OCI-LY7 (cell line): Measurements from ENCODE around the gene C9orf57. TPM values are rescaled to one million over a fixed set of nuclear protein-coding genes. Genes with fewer than 3 reads are reported as not detected.
"Not testable (repeated sequence)": the region's sequence is repeated elsewhere in the genome, so short reads cannot be mapped to it uniquely, and the experiment has no call there.

Experiments used
- BruUV-seq: library from RNA; stranded (reverse); fragments of 400-500 nt; replicated peaks from 2 replicates; lab custom pipeline; 2021; lab: Mats Ljungman, UMichigan
- CTCF ChIA-PET: fragments of 300-600 bp; sonication (Branson Sonifier 250); formaldehyde crosslinking; loops from one replicate; lab custom pipeline; 2022; ENCODE audit warnings: antibody characterized with exemption; ENCODE audit not compliant: unreplicated experiment; lab: Charles Lee
- POLR2A ChIA-PET: fragments of 300-600 bp; sonication (Branson Sonifier 250); formaldehyde crosslinking; loops from one replicate; lab custom pipeline; 2022; ENCODE audit warnings: antibody characterized with exemption; lab: Charles Lee
- DNase-seq: peaks from one replicate; pipeline ENCODE4 v3.0.0-alpha.2; 2015; ENCODE audit warnings: low spot score
- H2AFZ ChIP-seq: fragments of 200-600 bp; sonication (generic), shearing (Covaris generic); 2 replicates; pipeline ENCODE4 v1.6.1; 2014; ENCODE audit warnings: mild to moderate bottlenecking, antibody characterized with exemption, low read length, moderate library complexity
- H3K27ac ChIP-seq: fragments of 200-600 bp; sonication (generic); 2 replicates; pipeline ENCODE4 v1.5.1; 2014; ENCODE audit warnings: mixed run types, low read depth, mild to moderate bottlenecking, moderate library complexity, low read length, inconsistent platforms; ENCODE audit not compliant: poor library complexity, severe bottlenecking
- H3K36me3 ChIP-seq: fragments of 200-600 bp; sonication (generic); 2 replicates; pipeline ENCODE4 v1.6.1; 2014; ENCODE audit warnings: mild to moderate bottlenecking, antibody characterized with exemption, low read length, moderate library complexity, mixed read lengths; ENCODE audit not compliant: insufficient read depth
- H3K4me1 ChIP-seq: fragments of 200-600 bp; sonication (generic); 2 replicates; pipeline ENCODE4 v1.5.1; 2014; ENCODE audit warnings: mild to moderate bottlenecking, low read length; ENCODE audit not compliant: insufficient read depth, poor library complexity, severe bottlenecking
- H3K4me2 ChIP-seq: fragments of 200-600 bp; sonication (generic); 2 replicates; pipeline ENCODE4 v1.6.1; 2014; ENCODE audit warnings: mild to moderate bottlenecking, low read length
- H3K4me3 ChIP-seq: fragments of 200-600 bp; sonication (generic); 2 replicates; pipeline ENCODE4 v1.5.1; 2014; ENCODE audit warnings: mild to moderate bottlenecking, low read depth, low read length; ENCODE audit not compliant: poor library complexity, severe bottlenecking
- H3K79me2 ChIP-seq: fragments of 200-600 bp; sonication (generic); 2 replicates; pipeline ENCODE4 v1.6.1; 2016; ENCODE audit warnings: low read depth, mild to moderate bottlenecking, low read length, moderate library complexity, mixed read lengths; ENCODE audit not compliant: insufficient read depth
- H3K9me2 ChIP-seq: fragments of 200-600 bp; sonication (generic); 2 replicates; pipeline ENCODE4 v1.6.1; 2016; ENCODE audit warnings: mild to moderate bottlenecking, low read length, mixed read lengths; ENCODE audit not compliant: insufficient read depth
- H3K9me3 ChIP-seq: fragments of 200-600 bp; sonication (generic); 2 replicates; pipeline ENCODE4 v1.6.1; 2014; ENCODE audit warnings: mild to moderate bottlenecking, mixed run types, low read length, mixed read lengths
- H4K20me1 ChIP-seq: fragments of 200-600 bp; sonication (generic); 2 replicates; pipeline ENCODE4 v1.6.1; 2014; ENCODE audit warnings: mild to moderate bottlenecking, antibody characterized with exemption, low read length, moderate library complexity, mixed read lengths; ENCODE audit not compliant: insufficient read depth
- EZH2phosphoT487 ChIP-seq: fragments of 200-600 bp; sonication (generic); IDR thresholded peaks from 2 replicates; pipeline ENCODE4 v1.6.1; 2018; ENCODE audit warnings: low read depth, borderline replicate concordance, mild to moderate bottlenecking, mixed run types, antibody characterized with exemption, low read length, moderate library complexity, mixed read lengths
- intact Hi-C: fragments of 100-400 bp; cut with micrococcal nuclease; formaldehyde crosslinking; loops from one replicate; pipeline ENCODE4 v1.10.0; 2022; ENCODE audit not compliant: unreplicated experiment
- total RNA-seq, 2 experiments: library from RNA; depleted of rRNA in 1 of 2; stranded (reverse); fragments of >200 nt in 1 of 2; shearing (Covaris generic) in 1 of 2; gene quantifications; 2 replicates each; pipeline ENCODE4 v1.2.3, GENCODE V29; 2014 to 2022
- TF ChIP-seq, protein P1 (sequence below): fragments of 200-600 bp; sonication (generic); conservative IDR thresholded peaks from 2 replicates; pipeline ENCODE4 v1.5.1; 2014; ENCODE audit warnings: mild to moderate bottlenecking, antibody characterized with exemption, low read length, moderate library complexity, mixed read lengths

C9orf57 gene
- total RNA-seq, 2 experiments from 2014 or later, result not detected

DNA sequence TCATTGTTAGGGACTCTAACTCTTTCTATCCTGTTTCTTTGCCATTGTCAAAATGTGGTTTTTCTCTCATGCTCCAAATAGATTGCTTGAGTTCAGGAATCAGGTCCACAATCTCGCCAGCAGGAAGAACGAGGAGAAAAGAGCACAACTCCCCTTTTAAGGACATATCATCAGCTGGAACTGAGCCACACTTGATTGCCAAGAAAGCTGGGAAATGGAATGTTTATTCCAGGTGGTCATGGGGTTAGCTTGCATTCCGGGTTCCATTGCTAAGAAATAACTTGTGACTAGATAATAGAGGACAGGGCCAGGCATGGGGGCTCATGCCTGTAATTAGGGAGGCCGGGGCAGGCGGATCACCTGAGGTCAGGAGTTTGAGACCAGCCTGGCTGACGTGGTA lies 32.4 kb upstream of the C9orf57 start:
- BruUV-seq, result no TSS peak
- ChIA-PET CTCF (no interaction called here), POLR2A (interaction anchor here (0.9 kb wide), 1 partner anchor 9 kb away, joined by 4 read pairs; no protein-coding TSS in a partner anchor)
- Histone ChIP-seq H3K36me3 (no peaks in the 10 kb centered on the region), H2AFZ (no peak overlapping the region), H3K4me2 (no peak overlapping the region), H3K9me3 (no peaks in the 10 kb centered on the region), H4K20me1 (no peaks in the 10 kb centered on the region), H3K4me3 (no peak overlapping the region), H3K9me2 (no peaks in the 10 kb centered on the region), H3K79me2 (no peaks in the 10 kb centered on the region), H3K27ac (no peak overlapping the region), H3K4me1 (no peaks in the 10 kb centered on the region)
- TF ChIP-seq EZH2phosphoT487, result no peak
- TF ChIP-seq, protein P1, sequence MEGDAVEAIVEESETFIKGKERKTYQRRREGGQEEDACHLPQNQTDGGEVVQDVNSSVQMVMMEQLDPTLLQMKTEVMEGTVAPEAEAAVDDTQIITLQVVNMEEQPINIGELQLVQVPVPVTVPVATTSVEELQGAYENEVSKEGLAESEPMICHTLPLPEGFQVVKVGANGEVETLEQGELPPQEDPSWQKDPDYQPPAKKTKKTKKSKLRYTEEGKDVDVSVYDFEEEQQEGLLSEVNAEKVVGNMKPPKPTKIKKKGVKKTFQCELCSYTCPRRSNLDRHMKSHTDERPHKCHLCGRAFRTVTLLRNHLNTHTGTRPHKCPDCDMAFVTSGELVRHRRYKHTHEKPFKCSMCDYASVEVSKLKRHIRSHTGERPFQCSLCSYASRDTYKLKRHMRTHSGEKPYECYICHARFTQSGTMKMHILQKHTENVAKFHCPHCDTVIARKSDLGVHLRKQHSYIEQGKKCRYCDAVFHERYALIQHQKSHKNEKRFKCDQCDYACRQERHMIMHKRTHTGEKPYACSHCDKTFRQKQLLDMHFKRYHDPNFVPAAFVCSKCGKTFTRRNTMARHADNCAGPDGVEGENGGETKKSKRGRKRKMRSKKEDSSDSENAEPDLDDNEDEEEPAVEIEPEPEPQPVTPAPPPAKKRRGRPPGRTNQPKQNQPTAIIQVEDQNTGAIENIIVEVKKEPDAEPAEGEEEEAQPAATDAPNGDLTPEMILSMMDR, result no peak
- no peak for DNase-seq
- intact Hi-C loops, result no loop called here

- no peaks in the 10 kb centered on the region for H3K9me2 ChIP-seq
- H3K36me3 ChIP-seq, result no peaks in the 10 kb centered on the region
- intact Hi-C loops, result no loop called here
- ChIA-PET POLR2A (interaction anchor here (0.7 kb wide), 1 partner anchor 1244 kb away, joined by 3 read pairs; no protein-coding TSS in a partner anchor), CTCF (no interaction called here)
- no peaks in the 10 kb centered on the region for H4K20me1 ChIP-seq
- H3K9me3 ChIP-seq, result no peaks in the 10 kb centered on the region
- TF ChIP-seq, protein P1, result no peak
- no peak for TF ChIP-seq EZH2phosphoT487
- no peak overlapping the region for H3K4me2 ChIP-seq
- H2AFZ ChIP-seq, result no peak overlapping the region
- no TSS peak for BruUV-seq
- no peaks in the 10 kb centered on the region for H3K79me2 ChIP-seq
- H3K4me1 ChIP-seq, result no peaks in the 10 kb centered on the region
- no peak for DNase-seq
- H3K27ac ChIP-seq, result no peak overlapping the region
- H3K4me3 ChIP-seq, result no peak overlapping the region
Observed at GRCh38 chr9:72089451-72090130, 29.2 kb upstream of the C9orf57 start.

DNA sequence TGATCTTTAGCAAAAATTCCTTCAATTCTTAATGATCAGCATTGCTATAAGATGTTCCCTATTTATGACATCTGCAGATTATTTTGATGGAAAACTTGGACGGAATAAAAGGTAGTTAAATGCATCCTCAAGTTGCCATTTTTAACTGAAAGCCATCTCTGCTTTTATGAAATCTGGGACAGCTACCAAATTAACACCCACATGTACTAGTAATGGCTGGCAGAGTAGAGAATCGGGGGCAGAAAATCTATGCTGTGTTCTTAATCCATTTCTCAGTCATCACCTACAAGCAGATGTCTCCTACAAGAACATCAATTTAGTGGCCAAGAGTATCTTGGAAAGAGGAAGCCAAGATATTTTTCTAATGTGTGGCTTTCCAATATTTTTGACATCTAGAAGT lies 22.1 kb upstream of the C9orf57 start:
- no peaks in the 10 kb centered on the region for H3K9me3 ChIP-seq
- no peaks in the 10 kb centered on the region for H3K4me1 ChIP-seq
- H3K4me2 ChIP-seq, result no peak overlapping the region
- H3K27ac ChIP-seq, result no peak overlapping the region
- CTCF ChIA-PET, result no interaction called here
- H2AFZ ChIP-seq, result no peak overlapping the region
- DNase-seq, result no peak
- no peaks in the 10 kb centered on the region for H4K20me1 ChIP-seq
- POLR2A ChIA-PET, result no interaction called here
- intact Hi-C loops, result no loop called here
- H3K36me3 ChIP-seq, result no peaks in the 10 kb centered on the region
- no TSS peak for BruUV-seq
- TF ChIP-seq, protein P1, result no peak
- no peak for TF ChIP-seq EZH2phosphoT487
- no peaks in the 10 kb centered on the region for H3K79me2 ChIP-seq
- no peaks in the 10 kb centered on the region for H3K9me2 ChIP-seq
- H3K4me3 ChIP-seq, result no peak overlapping the region

- H3K27ac ChIP-seq, H3K9me3 ChIP-seq, intact Hi-C loops, H3K36me3 ChIP-seq, H3K4me3 ChIP-seq, CTCF ChIA-PET, BruUV-seq, H4K20me1 ChIP-seq, H3K4me2 ChIP-seq, H3K4me1 ChIP-seq, H2AFZ ChIP-seq, DNase-seq, H3K9me2 ChIP-seq, H3K79me2 ChIP-seq: not testable (repeated sequence)
- POLR2A ChIA-PET, result interaction anchor here (0.6 to 1.1 kb wide), 3 partner anchors 24 to 360 kb away, joined by 3 to 4 read pairs (median 3); no protein-coding TSS in a partner anchor
Observed at GRCh38 chr9:72074666-72075065, 14.3 kb upstream of the C9orf57 start.
